GM15510 (cell line): ENCODE measurements around the gene INTS13.

Experiments
- POLR2A ChIP-seq: IDR thresholded peaks from 3 replicates; pipeline ENCODE4 v1.6.1; 2011; ENCODE audit warnings: borderline replicate concordance; ENCODE audit not compliant: insufficient read length; ENCODE audit errors: extremely low read depth

Gene INTS13

GRCh38 chr12:26861690-26862089 is 76.1 kb downstream of the INTS13 start:
- TF ChIP-seq POLR2A, result no peak

GRCh38 chr12:26857465-26858176 is 80.2 kb downstream of the INTS13 start:
- TF ChIP-seq POLR2A, result no peak

GRCh38 chr12:26855337-26855736 is 82.4 kb downstream of the INTS13 start:
- TF ChIP-seq POLR2A, result no peak
